Chondrocyte (in vitro differentiated cells): ENCODE data around the gene LANCL1. TPM values are rescaled to one million over a fixed set of nuclear protein-coding genes. Genes with fewer than 3 reads are reported as not detected.

ENCODE experiments used
- DNase-seq: peaks from one replicate; pipeline ENCODE4 v3.0.0; 2021; ENCODE audit warnings: mixed read lengths, low spot score
- H3K27ac Mint-ChIP-seq: one replicate; pipeline ENCODE4 v1.8.0; 2021; ENCODE audit warnings: mild to moderate bottlenecking, moderate library complexity, mixed read lengths; ENCODE audit not compliant: unreplicated experiment
- H3K27me3 Mint-ChIP-seq: 2 replicates; pipeline ENCODE4 v1.8.0; 2021; ENCODE audit warnings: low read depth, mixed read lengths
- H3K36me3 Mint-ChIP-seq: 2 replicates; pipeline ENCODE4 v1.8.0; 2021; ENCODE audit warnings: low read depth, mixed read lengths
- H3K4me1 Mint-ChIP-seq: 2 replicates; pipeline ENCODE4 v1.8.0; 2021; ENCODE audit warnings: low read depth, mild to moderate bottlenecking, mixed read lengths
- H3K4me3 Mint-ChIP-seq: one replicate; pipeline ENCODE4 v1.8.0; 2021; ENCODE audit warnings: mild to moderate bottlenecking, moderate library complexity, mixed read lengths; ENCODE audit not compliant: unreplicated experiment
- H3K9me3 Mint-ChIP-seq: 2 replicates; pipeline ENCODE4 v1.8.0; 2021; ENCODE audit warnings: low read depth, mixed read lengths
- total RNA-seq: library from RNA; stranded (reverse); gene quantifications from 3 replicates; pipeline ENCODE4 v1.2.1, GENCODE V29; 2021
- TF ChIP-seq, protein P1 (sequence below): fragments of 200-600 bp; sonication (generic); IDR thresholded peaks from 2 replicates; pipeline ENCODE4 v1.5.0; 2021; ENCODE audit warnings: antibody characterized with exemption, mild to moderate bottlenecking, moderate library complexity

Gene LANCL1
- total RNA-seq, 1 donor from 2014 or later = 52.1 TPM

DNA sequence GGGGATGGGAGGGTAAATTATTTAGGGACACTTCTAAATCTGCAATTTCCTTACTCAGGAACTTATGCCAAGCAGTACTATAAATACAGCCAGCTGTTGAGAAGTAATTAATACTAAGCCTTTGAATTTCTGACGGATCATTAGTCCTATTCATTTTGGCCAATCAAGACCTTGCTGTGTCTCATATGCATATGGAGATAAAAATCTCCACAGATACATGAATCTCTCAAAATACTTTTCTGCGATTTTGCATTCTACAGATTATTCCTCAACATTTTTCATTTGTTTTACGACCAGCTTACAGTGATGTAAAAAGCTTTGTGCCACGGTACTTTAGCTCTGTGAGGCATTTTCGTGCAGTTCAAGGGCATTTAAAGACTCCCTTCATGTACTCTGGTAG, 16.7 kb downstream of the LANCL1 start:
- no peak for DNase-seq
- peaks cover 17% of the 10 kb centered on the region for H3K36me3 Mint-ChIP-seq
- no peak overlapping the region for H3K4me3 Mint-ChIP-seq
- H3K9me3 Mint-ChIP-seq = no peaks in the 10 kb centered on the region
- TF ChIP-seq, protein P1, sequence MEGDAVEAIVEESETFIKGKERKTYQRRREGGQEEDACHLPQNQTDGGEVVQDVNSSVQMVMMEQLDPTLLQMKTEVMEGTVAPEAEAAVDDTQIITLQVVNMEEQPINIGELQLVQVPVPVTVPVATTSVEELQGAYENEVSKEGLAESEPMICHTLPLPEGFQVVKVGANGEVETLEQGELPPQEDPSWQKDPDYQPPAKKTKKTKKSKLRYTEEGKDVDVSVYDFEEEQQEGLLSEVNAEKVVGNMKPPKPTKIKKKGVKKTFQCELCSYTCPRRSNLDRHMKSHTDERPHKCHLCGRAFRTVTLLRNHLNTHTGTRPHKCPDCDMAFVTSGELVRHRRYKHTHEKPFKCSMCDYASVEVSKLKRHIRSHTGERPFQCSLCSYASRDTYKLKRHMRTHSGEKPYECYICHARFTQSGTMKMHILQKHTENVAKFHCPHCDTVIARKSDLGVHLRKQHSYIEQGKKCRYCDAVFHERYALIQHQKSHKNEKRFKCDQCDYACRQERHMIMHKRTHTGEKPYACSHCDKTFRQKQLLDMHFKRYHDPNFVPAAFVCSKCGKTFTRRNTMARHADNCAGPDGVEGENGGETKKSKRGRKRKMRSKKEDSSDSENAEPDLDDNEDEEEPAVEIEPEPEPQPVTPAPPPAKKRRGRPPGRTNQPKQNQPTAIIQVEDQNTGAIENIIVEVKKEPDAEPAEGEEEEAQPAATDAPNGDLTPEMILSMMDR = no peak
- no peaks in the 10 kb centered on the region for H3K27me3 Mint-ChIP-seq
- H3K4me1 Mint-ChIP-seq = no peaks in the 10 kb centered on the region
- H3K27ac Mint-ChIP-seq = no peak overlapping the region

DNA sequence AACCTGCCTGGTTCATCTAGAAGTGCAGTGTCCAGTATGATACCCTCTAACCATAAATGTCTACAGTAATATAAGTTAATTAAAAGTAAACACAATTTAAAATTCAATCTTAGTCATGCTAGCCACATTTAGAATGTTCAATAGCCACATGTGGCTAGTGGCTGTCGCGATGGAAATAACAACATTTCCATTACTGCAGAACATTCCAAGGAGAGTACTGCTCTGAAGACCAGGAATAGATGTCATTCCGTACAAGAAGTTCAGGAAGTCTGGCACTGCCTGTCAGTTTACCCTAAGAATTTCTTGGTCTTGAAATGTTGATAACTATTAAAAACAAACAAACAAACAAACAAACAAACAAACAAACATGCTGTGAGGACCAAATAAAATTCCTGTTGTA, 17.2 kb downstream of the LANCL1 start:
- no peak for DNase-seq
- no peaks in the 10 kb centered on the region for H3K27me3 Mint-ChIP-seq
- H3K9me3 Mint-ChIP-seq = no peaks in the 10 kb centered on the region
- H3K4me1 Mint-ChIP-seq = no peaks in the 10 kb centered on the region
- H3K4me3 Mint-ChIP-seq = no peak overlapping the region
- H3K36me3 Mint-ChIP-seq = peaks cover 21% of the 10 kb centered on the region
- TF ChIP-seq, protein P1 = no peak
- no peak overlapping the region for H3K27ac Mint-ChIP-seq

DNA sequence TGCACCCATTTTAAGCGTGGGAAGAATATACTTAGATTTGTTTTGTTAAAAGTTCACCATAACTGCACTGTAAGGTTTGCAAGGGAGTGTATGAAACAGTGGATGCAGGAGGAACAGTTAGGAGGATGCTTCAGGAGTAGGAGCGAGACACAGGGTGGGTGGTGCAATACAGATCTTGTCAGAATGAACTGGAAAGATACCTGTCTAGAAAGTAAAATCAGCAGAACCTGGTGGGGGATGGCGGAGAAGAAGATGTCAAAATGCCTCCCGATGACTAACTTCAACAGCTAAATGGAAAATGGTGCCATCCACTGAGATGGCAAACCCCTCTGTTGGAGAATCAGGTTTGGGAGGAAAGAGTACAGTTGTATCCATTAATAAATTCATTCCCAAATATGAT, 18.2 kb downstream of the LANCL1 start:
- H3K36me3 Mint-ChIP-seq = peaks cover 16% of the 10 kb centered on the region
- no peaks in the 10 kb centered on the region for H3K27me3 Mint-ChIP-seq

DNA sequence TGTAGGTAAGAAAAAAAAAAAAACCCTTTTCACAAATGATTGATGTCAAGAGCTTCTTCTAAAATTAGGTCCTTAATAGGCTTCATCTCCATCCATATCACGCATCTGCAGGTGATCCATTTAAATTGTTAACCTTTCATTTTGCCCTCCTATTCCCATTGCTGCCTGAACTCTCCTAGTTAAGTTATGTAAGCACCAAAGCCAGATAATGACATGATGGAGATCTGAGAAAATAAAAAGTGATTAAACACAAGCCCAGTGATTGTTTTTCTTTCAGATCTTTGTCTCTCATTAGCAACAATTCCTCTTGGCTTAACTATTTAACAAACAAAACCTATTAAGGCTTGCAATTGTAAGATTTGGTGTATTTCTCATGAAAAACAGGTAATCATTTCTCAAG, 20.0 kb downstream of the LANCL1 start:
- Mint-ChIP-seq H3K27me3 (no peaks in the 10 kb centered on the region), H3K4me1 (no peaks in the 10 kb centered on the region), H3K36me3 (peaks cover 16% of the 10 kb centered on the region), H3K9me3 (no peaks in the 10 kb centered on the region), H3K27ac (no peak overlapping the region), H3K4me3 (no peak overlapping the region)
- DNase-seq = no peak
- TF ChIP-seq, protein P1 = no peak

More for the DNA sequence above, 18.2 kb downstream of the LANCL1 start:
- no peak overlapping the region for H3K27ac Mint-ChIP-seq
- no peak for DNase-seq
- H3K4me3 Mint-ChIP-seq = no peak overlapping the region
- no peaks in the 10 kb centered on the region for H3K4me1 Mint-ChIP-seq
- TF ChIP-seq, protein P1 = no peak
- H3K9me3 Mint-ChIP-seq = no peaks in the 10 kb centered on the region

DNA sequence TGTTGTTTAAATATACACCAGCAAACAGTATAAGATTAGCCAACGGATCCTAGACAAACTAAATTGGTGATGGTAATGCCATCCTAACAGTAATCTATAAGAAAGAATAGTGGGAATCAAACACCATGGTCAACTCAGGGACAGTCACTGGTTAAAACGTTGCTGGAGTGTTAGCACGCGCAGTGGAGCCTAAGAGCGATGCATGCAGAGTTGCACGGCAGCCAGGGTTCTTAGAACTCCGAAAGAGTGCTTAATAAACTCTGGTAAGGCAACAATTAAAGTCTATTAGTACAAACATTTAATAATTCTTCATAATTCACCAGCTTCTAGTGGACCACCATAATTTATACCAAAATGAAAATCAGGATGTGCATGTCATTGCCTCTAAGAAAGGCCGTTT, 22.2 kb downstream of the LANCL1 start:
- Mint-ChIP-seq H3K4me1 (no peaks in the 10 kb centered on the region), H3K36me3 (peaks cover 28% of the 10 kb centered on the region), H3K27me3 (no peaks in the 10 kb centered on the region), H3K4me3 (no peak overlapping the region), H3K27ac (no peak overlapping the region), H3K9me3 (peaks cover 9% of the 10 kb centered on the region)
- DNase-seq = no peak
- TF ChIP-seq, protein P1 = no peak
